ENCODE results near the gene SEPTIN1.

The SEPTIN1 gene

DNA sequence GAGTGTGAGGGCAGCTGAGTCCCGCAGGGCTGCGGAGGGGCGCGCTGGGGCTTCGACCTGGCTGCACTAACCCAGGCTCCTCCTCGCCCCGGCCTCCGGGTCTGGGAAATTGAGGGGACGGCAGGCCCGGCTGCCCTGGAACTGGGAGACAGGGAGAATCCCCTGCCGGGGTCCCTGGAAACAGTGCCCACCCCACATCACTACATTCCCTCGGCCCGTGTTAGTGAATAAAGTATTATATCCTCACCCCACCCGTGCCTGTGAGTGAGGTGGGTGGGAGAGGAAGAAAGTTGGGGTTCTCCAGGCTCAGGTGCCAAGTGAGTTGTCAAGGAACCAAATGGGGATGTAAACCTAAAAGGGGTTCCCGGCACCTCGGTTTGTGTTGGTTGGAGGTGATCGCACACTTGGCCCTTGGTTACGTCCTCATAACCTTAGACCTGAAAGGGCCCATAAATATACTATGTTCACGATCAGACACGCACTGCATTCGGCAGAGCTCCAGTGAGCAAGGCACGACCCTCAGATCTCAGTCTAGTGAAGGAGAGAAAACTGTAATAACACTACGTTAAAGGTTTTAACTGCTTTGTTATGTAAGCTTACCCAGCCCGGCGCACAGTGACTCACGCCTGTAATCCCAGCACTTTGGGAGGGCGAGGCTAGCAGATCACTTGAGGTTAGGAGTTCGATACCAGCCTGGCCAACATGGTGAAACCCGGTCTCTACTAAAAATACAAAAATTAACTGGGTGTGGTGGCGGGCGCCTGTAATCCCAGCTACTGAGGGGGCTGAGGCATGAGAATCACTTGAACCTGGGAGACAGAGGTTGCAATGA lies 36.2 kb upstream of the SEPTIN1 start:
- H3K4me1 ChIP-seq (ENCODE audit: insufficient read depth, low read length, poor library complexity, severe bottlenecking), result no peaks in the 10 kb centered on the region
- H2AFZ ChIP-seq (ENCODE audit: low read length), result no peak overlapping the region
- no peak overlapping the region for H3K4me3 ChIP-seq (ENCODE audit: low read length, poor library complexity, severe bottlenecking)
- peaks cover 4% of the 10 kb centered on the region; the same call in 1 of the 2 replicates for H3F3A ChIP-seq (ENCODE audit: low read depth)
- peaks cover 40% of the 10 kb centered on the region; the same call in 1 of the 2 replicates for H3K36me3 ChIP-seq (ENCODE audit: insufficient read depth, low read length)
- H3K9ac ChIP-seq (ENCODE audit: low read depth, low read length, poor library complexity, severe bottlenecking), result no peak overlapping the region
- TF ChIP-seq, protein P1, sequence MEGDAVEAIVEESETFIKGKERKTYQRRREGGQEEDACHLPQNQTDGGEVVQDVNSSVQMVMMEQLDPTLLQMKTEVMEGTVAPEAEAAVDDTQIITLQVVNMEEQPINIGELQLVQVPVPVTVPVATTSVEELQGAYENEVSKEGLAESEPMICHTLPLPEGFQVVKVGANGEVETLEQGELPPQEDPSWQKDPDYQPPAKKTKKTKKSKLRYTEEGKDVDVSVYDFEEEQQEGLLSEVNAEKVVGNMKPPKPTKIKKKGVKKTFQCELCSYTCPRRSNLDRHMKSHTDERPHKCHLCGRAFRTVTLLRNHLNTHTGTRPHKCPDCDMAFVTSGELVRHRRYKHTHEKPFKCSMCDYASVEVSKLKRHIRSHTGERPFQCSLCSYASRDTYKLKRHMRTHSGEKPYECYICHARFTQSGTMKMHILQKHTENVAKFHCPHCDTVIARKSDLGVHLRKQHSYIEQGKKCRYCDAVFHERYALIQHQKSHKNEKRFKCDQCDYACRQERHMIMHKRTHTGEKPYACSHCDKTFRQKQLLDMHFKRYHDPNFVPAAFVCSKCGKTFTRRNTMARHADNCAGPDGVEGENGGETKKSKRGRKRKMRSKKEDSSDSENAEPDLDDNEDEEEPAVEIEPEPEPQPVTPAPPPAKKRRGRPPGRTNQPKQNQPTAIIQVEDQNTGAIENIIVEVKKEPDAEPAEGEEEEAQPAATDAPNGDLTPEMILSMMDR (conservative IDR thresholded peaks at IDR 0.05; ENCODE audit: low read length), result no peak
- no peak for TF ChIP-seq EZH2phosphoT487 (IDR thresholded peaks at IDR 0.05; ENCODE audit: borderline replicate concordance)
- H3K9me3 ChIP-seq (ENCODE audit: insufficient read depth, low read depth, low read length), result no peaks in the 10 kb centered on the region
- no peak overlapping the region for H3K4me2 ChIP-seq (ENCODE audit: low read depth, low read length, poor library complexity, severe bottlenecking)
- H3K79me2 ChIP-seq (ENCODE audit: insufficient read depth, low read length), result peaks cover 18% of the 10 kb centered on the region; the same call in 1 of the 2 replicates
- H4K20me1 ChIP-seq (ENCODE audit: insufficient read depth, low read length, poor library complexity, severe bottlenecking), result peaks cover 8% of the 10 kb centered on the region
- no peaks in the 10 kb centered on the region for H3K27me3 ChIP-seq (ENCODE audit: insufficient read depth, low read length, poor library complexity, severe bottlenecking)
- no peaks in the 10 kb centered on the region for H3K9me2 ChIP-seq (replicated peaks; ENCODE audit: low read depth, low read length)

DNA sequence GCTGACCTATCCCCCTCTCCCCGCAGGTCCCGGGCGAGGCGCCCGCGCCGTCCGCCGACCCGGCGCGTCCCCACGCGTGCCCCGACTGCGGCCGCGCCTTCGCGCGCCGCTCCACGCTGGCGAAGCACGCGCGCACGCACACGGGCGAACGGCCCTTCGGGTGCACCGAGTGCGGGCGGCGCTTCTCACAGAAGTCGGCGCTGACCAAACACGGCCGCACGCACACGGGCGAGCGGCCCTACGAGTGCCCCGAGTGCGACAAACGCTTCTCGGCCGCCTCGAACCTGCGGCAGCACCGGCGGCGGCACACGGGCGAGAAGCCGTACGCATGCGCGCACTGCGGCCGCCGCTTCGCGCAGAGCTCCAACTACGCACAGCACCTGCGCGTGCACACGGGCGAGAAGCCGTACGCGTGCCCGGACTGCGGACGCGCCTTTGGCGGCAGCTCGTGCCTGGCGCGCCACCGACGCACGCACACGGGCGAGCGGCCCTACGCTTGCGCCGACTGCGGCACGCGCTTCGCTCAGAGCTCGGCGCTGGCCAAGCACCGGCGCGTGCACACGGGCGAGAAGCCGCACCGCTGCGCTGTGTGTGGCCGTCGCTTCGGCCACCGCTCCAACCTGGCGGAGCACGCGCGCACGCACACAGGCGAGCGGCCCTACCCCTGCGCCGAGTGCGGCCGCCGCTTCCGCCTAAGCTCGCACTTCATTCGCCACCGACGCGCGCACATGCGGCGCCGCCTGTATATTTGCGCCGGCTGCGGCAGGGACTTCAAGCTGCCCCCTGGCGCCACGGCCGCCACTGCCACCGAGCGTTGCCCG lies 35.4 kb upstream of the SEPTIN1 start:
- Histone ChIP-seq H3K36me3 (ENCODE audit: insufficient read depth, low read length) (peaks cover 43% of the 10 kb centered on the region; the same call in 1 of the 2 replicates), H3K4me2 (ENCODE audit: low read depth, low read length, poor library complexity, severe bottlenecking) (no peak overlapping the region), H2AFZ (ENCODE audit: low read length) (no peak overlapping the region), H3K27me3 (ENCODE audit: insufficient read depth, low read length, poor library complexity, severe bottlenecking) (no peaks in the 10 kb centered on the region), H3K4me1 (ENCODE audit: insufficient read depth, low read length, poor library complexity, severe bottlenecking) (peaks cover 5% of the 10 kb centered on the region), H3K9me2 (replicated peaks; ENCODE audit: low read depth, low read length) (no peaks in the 10 kb centered on the region), H3K79me2 (ENCODE audit: insufficient read depth, low read length) (peaks cover 26% of the 10 kb centered on the region), H3K9me3 (ENCODE audit: insufficient read depth, low read depth, low read length) (no peaks in the 10 kb centered on the region), H4K20me1 (ENCODE audit: insufficient read depth, low read length, poor library complexity, severe bottlenecking) (peaks cover 16% of the 10 kb centered on the region), H3K9ac (ENCODE audit: low read depth, low read length, poor library complexity, severe bottlenecking) (no peak overlapping the region), H3K4me3 (ENCODE audit: low read length, poor library complexity, severe bottlenecking) (no peak overlapping the region), H3F3A (ENCODE audit: low read depth) (peaks cover 4% of the 10 kb centered on the region; the same call in 1 of the 2 replicates)
- TF ChIP-seq EZH2phosphoT487 (IDR thresholded peaks at IDR 0.05; ENCODE audit: borderline replicate concordance), result no peak
- TF ChIP-seq, protein P1 (conservative IDR thresholded peaks at IDR 0.05; ENCODE audit: low read length), result no peak

DNA sequence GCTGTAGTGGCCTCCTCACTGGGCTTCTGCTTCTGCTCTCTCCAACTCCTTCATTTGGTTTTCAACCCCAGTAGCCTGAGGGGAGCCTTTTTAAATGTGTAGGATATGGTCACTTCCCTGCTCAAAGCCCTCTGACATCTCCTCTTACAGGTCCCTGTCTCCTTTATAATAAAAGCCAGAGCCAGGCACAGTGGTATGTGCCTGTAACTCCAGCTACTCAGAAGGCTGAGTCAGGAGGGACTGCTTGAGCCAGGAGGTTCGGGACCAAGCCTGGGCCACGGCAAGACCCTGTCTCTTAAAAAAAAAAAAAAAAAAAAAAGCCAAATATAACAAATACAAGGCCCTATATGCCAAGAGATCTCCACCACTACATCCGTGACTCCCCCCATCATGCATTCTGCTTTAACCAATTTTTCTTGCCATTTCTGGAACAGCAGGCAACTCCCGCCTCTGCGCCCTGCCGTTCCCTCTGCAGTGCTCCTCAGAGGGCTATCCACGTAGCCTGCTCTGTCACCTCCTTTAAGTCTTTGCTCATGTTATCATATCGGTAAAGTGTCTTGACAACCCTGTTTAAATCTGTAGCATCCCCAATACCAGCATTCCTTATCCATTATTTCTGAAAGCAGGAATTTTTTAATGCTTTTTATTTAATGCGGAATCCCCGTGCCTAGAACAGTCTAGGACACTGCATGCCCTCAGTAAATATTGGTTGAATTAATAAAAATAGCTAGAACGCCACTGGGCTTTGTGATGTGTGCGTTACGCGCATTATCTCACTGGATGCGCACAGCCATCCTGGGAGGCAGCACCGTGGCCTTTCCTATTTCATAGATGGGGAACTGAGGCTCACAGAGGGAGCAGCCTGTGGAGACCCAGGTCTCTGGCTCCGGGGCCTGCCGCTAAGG lies 34.5 kb upstream of the SEPTIN1 start:
- TF ChIP-seq, protein P1 (conservative IDR thresholded peaks at IDR 0.05; ENCODE audit: low read length), result no peak
- TF ChIP-seq EZH2phosphoT487 (IDR thresholded peaks at IDR 0.05; ENCODE audit: borderline replicate concordance), result no peak
- H3K9me3 ChIP-seq (ENCODE audit: insufficient read depth, low read depth, low read length), result no peaks in the 10 kb centered on the region
- H3K4me1 ChIP-seq (ENCODE audit: insufficient read depth, low read length, poor library complexity, severe bottlenecking), result peaks cover 14% of the 10 kb centered on the region
- peaks cover 24% of the 10 kb centered on the region for H4K20me1 ChIP-seq (ENCODE audit: insufficient read depth, low read length, poor library complexity, severe bottlenecking)
- H3K36me3 ChIP-seq (ENCODE audit: insufficient read depth, low read length), result peaks cover 36% of the 10 kb centered on the region; the same call in 1 of the 2 replicates
- H3K4me3 ChIP-seq (ENCODE audit: low read length, poor library complexity, severe bottlenecking), result no peak overlapping the region
- H2AFZ ChIP-seq (ENCODE audit: low read length), result no peak overlapping the region
- H3K4me2 ChIP-seq (ENCODE audit: low read depth, low read length, poor library complexity, severe bottlenecking), result no peak overlapping the region
- peaks cover 34% of the 10 kb centered on the region for H3K79me2 ChIP-seq (ENCODE audit: insufficient read depth, low read length)
- no peaks in the 10 kb centered on the region for H3K9me2 ChIP-seq (replicated peaks; ENCODE audit: low read depth, low read length)
- H3K9ac ChIP-seq (ENCODE audit: low read depth, low read length, poor library complexity, severe bottlenecking), result no peak overlapping the region
- peaks cover 4% of the 10 kb centered on the region; the same call in 1 of the 2 replicates for H3F3A ChIP-seq (ENCODE audit: low read depth)
- H3K27me3 ChIP-seq (ENCODE audit: insufficient read depth, low read length, poor library complexity, severe bottlenecking), result no peaks in the 10 kb centered on the region
